Activated T-helper 1 cell treated with Interleukin-2 at 50 U/mL for 16 hours (primary cell): ENCODE measurements around the gene GULP1.

Experiments used
- DNase-seq: peaks from one replicate; pipeline ENCODE4 v3.0.0-alpha.2; 2020; ENCODE audit warnings: low read depth

GULP1 gene

DNA sequence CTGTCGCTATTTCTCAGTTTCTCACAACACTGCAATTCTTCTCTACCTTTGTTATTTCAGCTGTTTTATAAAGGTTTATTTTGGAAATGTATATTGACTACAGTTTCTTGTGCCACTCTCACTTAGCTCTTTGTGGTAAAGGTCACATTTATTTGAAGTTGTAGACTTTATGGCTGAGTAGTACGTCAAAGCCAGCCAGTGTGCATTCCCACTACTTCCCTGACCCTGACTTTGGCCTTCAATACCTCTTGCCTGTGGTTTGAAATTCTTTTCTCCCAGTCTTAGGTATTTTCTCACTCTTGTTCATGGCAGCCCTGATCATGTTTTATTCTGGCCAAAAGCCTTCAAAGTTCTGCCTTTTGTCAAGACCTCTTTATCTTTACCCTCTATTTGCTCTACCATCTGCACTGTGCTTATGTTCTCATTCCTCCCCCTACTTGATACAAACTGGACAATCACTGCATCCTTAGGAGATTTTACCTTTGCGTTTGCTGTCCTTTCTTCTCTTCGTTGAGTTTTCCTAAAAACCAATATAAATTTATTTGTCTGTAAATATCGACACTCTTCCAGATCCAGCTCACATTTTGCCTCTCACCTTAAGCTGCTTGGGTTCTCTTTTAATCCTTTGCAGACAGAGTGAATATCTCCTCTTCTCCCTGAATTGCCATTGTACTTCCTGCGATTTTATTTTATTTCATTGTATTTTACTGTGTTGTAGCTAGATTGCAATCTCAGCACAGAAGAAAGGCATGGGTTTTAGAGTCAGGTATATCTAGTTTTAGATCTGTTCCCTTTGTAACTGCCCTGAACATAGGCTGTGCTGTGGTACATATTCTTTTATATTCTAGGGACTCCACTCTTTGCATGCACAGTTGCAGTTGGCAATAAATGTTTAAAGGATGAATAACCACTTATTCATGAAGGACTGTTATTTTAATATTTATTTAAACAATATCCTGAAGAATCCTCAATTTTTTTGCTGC lies 31.2 kb downstream of the GULP1 start:
- no peak for DNase-seq

DNA sequence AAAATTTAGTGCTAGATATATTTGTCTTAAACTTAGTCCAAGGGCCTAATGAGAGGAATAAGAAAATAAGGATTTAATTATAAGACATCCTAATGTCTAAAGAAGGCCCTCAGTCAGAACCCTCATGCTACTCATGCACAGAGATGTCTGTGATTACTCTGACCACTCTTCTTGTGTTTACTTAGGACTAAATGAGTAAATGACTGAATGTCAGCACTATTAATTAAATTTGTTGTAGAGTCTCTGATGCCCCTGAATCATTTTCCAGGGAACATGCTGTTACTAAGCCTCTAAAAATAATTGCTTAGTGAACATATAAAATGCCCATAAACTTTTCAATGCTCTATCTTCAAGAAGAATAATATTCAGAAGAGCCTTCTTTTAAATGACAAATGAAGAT lies 32.4 kb downstream of the GULP1 start:
- no peak for DNase-seq

DNA sequence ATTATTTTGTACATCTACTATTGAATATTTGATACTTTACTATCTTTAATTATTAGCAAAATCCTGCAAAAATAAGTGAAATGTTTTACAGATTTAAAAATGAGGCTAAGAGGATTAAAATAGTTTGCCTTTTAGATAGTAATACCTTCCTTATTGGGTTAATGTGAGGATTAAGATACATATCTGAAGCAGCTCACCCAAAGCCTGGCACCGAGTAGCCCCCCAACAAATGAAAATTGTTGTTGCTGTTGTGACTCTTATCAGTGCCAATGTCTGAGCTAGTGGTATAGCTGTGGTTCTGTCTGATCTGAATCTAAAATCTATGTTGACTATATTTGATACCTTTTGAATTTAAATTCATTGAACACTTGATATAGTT lies 34.6 kb downstream of the GULP1 start:
- DNase-seq: no peak

DNA sequence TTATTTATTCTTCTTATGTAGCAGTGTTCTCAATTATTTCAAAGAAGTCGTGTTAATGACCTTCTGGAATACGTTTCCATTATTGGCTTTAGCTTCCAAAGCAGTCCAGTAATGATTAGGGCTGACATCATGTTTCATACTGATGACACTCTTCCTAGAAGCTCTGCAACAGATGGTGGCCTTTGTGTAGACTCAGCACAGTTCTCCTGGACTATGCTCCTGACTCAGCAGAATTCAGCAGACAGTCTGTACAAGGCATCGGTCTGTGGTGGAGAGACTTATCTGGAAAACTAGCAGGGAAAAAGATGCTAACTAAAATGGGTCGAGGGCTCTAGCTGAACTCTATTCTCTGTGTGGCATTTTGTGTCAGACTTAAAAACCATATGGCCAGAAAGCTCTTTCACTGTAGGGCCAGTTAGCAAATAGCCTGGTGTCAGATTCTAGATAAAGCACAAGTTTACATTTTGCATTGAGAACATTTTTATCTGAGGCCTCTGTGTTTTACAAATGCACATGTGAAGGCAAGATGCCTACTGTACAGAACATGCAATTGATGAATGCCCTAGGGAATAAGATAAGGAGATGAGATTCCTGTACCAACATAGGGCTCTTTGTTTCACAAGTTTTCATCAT lies 35.1 kb downstream of the GULP1 start:
- DNase-seq: no peak

DNA sequence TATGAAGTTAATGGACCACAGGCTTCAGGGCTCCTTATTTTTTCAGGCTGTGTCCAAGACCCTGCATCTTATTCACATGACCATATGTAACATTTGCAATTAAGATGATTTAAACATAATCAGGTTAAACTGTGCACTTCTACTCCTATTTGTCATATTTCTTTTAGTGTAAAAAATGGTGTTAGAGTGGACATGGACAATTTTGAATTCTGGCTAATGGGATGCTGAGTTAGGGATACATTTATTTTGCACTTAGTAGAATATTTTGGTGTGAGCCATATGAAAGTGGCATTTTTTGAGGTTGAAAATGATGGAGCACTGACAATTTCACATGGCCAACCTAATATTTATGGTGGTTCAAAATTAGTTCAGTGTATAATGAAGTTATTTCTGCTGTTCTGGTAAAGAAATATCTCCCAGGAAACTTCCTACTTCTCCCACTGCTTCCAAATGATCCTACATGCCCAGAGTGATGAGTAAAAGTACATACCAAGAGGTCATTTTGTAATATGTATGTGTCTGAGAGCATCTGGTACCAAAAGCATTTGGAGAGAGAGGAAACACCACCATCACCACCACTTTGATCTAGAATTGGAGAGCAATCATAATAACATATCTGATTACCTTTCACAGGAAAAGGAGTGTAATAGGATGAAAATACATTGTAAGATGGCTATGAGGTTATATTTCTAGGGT lies 36.0 kb downstream of the GULP1 start:
- DNase-seq: no peak

DNA sequence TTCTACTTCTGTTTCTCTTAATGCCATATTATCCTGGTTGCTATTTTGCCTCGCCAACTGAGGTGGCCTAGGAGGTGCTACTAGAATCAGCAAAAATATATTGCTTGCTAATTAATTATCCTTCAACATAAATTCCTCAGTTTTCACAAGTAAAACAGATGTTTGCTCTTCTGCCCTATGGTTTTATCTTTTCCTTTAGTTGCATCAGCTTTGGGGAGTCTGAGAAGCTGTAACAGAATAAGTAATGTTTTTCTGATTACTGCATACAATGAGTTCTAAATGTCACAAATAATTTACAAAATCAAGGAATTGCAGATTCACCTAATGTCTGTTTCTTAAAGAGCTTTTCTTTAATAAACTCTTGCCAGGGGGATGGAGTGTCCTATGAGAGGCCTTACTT lies 36.7 kb downstream of the GULP1 start:
- no peak for DNase-seq

DNA sequence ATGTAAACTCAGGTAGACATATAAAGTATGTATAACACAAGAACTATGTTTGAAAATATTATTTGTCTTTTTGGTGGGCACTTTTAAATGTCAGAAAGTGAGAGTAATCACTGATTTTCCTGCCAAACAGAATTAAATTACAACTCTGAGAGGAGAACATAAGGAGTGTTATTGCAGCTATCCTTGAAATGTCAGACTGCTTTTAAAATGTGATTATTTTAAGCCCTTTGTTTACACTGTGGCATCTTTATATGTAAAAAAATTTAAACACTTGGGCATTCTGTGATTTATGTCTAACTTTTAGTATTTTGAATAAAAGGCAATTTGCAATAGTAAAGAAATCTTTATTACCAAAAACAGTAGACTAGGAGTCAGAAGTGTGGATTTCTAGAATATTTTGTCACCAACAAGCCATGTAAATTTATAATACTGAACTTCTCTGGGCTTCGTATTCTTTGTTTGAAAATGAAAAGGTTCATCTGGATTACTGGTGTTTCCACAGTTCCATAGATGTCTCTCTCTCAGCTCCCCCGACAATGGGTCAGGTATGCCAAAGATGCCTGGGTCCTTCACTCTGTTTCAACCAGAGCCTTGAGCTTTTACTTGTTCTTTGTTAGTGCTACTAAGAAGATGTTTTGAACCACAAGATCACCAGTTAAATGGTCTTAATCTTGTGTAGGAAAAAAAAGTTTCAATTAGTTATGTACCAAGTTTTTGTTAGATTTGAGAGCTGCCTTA lies 38.8 kb downstream of the GULP1 start:
- DNase-seq: no peak

DNA sequence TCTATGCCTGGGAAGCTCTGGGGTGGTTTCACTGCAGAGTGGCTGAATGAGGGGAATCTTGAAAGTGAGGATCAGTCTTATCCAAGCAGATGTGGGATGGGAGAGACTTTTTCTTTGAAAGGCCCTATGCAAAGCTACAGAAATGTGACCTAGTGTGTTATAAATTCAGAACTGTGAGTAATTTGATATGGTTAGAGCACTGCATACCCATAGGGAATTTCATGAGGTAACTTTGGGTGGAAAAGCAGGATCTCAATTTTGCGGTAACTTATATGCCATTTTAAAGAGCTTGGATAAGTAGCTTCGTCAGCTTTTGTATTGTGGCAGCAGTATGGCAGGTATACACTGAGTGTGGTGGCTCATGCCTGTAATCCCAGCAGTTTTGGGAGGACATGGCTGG lies 40.9 kb downstream of the GULP1 start:
- no peak for DNase-seq

DNA sequence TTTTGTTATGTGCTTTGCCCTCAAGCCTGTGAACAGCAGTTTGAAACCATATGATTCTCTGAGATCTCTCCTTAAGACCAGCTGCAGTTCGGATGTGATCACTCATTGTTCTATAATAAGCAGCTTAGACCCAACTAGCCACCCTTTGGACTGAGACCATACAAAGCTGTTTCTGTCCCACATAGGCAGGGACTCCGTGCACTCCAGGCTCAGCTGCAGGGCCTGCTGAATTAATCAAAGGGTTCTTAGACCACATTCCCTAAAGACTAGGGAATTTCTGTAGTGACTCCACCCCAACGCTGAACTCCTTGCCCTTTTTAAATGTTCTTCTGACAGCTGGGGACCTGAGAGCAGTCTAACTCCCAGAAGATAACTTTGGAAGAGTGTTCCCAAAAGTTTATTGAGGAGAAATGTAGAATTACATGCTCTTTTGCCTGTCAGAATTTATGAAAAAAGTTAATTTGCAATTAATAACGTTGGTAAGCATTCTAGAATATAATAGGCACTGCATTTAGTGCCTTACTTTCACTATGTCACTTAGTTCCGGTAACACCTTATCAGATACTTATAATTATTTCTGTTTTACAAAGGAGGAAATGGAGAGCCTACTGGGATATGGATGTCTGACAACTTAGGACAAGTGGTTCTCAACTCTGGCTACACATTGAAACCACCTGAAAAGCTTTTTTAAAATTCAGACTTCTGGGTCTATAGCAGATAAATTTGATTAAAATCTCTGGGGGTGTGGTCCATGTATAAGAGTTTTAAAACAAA lies 42.3 kb downstream of the GULP1 start:
- DNase-seq: no peak

DNA sequence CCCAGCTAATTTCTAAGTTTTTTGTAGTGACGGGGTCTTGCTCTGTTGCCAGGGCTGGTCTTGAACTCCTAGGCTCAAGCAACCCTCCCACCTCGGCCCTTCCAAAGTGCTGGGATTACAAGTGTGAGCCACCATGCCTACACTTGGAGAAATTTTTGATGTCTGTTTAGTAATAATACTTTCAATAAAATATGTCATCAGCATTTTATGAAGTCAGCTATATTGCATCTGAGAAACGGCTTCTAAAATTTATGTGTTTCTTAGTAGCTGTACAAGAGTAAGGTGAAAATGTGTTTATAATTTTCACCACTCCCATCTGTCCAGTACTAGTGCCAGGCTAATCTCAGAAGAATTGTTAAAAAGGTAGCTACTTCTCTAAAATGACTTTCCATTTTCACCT lies 46.8 kb downstream of the GULP1 start:
- no peak for DNase-seq

DNA sequence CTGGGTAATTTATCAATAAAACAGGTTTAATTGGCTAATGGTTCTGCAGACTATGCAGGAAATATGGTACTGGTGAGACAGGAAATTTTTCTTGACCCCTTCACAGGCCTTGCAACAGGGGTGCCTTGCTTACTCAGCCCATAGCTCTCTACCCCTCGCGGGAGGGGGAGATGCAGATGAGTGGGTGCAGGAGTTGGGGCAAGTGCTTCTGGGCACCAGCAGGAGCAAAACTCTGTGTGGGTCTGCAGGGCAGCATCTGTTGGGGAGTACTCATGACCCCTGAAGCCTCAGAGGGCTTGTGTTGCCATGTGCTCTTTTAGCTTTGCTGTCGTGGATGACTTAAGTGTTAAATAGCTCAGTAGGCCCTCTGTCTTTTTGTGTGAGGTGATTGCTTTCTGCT lies 48.6 kb downstream of the GULP1 start:
- DNase-seq: no peak

DNA sequence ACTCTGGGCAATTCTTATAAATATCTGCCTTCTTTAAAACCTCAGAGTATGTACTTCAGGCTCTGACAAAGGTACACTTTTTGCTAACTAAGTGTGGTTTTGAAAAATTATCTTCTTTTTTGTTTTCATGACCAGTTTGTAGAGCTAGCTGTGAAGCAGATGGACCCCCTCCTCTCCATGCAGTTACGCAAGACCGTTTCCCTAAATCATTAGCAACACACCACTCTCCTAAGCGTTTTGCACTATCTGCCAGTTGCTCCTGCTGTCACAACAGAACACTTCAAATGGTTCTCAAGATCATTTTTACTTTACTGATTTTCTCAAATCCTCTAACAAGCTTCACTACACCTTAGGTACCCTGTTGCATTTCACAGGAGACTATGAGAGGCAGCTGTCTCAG lies 53.3 kb downstream of the GULP1 start:
- DNase-seq: no peak

DNA sequence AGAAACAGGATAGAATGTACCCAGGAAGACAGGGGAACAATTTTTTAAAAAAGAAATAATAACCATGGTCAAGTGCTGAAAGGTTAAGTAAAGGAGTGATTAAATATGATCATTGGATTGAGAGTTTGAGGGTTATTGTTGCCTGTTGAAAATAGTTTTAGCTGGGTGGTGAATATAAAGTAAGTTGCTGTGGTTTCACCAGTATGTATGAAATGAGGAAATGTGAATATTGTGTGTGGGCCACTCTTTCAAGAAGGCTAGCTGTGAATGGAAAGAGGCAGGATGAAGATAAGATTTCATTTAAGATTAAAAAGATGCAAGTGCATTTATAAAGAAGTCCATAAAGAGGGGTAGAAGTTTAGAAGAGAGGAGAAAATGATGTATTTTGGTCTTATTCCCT lies 53.8 kb downstream of the GULP1 start:
- no peak for DNase-seq

DNA sequence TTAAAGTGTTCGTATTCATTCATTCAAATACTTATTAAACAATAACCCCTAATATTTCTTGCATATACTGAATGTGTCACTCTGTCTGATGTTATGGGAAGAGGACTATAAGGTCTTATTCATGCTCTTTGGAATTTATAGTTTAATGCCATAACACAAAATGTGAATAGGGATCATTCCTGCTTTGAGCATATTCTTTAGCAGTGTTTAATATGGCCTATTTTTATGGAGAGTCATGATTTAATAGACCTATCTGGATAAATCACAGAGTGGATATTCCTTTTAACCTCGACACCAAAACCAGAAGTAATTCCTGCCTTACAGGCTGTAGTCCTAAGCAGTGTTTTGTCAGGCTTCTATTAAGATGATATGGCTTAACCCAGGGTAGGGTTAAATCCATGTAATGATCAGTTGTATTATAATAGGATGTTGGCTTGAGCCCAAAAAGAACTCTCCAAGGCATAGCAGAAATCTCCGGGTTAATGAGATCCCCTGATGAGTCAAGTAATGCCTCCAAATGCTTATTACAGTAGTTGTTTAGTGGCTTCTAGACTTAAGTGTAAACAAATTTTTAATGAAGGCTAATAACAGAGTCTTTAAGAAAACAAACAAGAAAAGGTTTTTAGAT lies 54.3 kb downstream of the GULP1 start:
- no peak for DNase-seq

DNA sequence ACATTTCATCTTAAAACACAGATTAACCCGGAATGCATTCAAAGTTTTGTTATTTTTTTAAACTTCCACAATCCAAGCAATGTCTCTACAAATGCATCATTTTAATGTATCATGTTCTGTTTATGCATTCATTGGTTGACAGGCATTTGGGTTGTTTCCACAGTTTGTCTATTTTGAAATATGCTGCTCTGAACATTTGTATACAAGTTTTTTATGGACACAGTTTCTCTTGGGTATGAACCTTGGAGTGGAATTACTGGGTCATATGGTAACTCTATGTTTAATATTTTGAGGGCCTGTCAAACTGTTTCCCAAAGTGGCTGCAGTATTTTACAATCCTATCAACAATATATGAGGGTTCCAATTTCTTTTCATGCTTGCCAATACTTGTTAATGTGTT lies 57.3 kb downstream of the GULP1 start:
- DNase-seq: no peak

DNA sequence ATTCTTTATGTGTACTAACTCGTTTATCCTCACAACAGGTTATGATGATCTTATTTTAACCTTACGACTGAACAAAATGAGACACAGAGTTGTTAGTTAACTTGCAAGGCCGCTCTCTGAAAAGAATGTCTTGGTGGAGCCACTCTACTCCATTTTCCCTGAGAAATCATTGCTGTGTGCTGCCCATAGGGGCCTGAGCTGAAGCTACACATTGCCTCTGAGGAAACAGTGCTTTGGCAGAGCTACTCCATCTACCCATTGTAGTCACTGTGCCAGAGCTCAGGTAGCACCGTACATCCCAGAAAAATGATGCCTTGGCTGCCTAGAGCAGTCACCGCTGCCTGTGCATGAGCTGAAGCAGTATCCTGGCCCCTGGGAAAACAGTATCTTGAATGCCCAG lies 61.6 kb downstream of the GULP1 start:
- no peak for DNase-seq

DNA sequence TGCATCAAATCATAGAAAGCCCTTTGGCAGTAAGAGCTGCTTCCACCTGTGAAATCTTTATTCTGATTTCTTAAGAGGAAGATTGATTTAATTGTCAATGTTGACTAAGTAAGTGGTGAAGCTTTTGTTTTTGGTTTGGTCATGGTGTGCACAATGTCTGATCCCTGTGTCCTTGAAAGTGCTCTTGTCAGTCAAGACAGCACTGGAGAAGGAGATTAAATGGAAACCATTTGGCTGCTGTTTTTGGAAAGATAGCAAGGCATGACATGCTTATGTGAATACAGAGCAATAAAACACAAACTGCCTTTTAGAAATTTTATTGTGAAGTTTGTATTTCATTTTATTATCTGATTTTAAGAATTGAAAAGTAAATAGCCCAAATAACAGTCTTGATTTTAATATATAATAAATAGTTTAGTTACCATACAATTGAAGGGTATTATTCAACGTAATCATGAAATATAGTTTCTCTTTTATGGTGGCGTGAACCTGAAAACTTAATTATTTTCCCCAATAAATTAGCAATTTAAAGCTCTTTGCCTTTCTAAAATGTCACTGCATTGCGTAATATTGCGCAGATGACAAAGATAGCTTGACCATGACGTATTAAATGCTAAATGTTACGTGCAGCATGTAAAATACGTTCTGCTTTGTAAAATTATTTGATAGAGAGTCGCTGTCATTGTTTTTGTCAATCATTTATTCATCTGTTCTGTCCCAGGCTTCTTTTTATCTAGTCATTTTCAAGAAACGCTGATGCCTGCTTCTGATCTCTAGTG lies 69.0 kb downstream of the GULP1 start:
- no peak for DNase-seq

DNA sequence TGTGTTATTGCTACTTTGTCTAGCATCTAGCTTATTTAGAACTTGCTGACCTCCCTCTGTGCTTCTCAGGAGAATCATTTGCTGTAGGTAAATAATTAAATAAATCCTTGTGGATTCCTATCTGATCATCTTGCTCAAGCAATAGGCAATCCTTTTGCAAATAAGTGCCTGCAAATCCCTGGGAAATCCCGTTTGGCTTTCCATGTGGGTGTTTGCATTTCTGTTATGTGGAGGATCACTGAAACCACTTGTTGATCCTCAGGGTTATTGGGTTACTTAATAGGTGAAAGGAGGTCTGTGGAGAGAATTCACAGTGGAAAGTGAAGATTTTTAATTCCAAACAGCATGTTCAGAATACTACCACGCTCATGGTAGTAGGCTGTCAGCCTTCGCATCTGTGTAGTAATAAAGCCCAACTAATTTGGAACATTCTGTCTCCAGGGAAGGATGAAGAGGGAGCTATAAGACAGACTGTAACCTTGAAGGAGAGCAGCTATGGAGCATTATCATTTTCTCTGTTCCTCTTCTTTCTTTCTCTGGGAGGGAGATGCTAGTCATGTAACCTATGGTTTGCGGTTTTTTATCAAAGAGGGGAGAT lies 72.5 kb downstream of the GULP1 start:
- DNase-seq: no peak

DNA sequence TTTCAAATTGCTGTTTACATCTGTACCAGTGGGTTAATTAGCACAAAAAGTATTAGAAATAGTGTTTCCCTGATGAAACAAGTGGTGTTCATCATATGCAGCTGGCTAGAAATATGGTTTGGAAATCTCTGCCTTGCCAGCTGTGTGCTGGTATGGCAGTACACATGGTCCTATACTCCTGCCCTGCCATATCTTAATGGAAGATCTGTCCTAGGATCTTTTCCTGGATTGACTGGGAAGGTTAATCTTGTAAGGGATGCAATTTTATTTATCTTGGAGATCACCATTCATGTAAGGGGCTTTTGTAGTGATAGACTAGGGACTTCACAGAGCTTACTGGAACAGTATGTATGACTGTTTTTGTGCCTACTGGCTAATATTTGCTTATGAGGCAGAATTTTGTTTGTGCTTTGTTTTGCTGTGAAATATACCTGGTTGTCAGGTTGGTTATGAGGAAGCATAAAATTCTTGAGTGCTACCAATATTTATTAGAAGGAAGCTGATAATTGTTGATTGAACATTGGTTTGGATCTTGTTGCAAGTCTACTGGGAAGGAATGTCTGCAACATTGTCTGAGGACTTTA lies 73.5 kb downstream of the GULP1 start:
- DNase-seq: no peak
